ENCODE data around the gene TECPR2. TPM values are rescaled to one million over a fixed set of nuclear protein-coding genes. Genes with fewer than 3 reads are reported as not detected.

The TECPR2 gene
- total RNA-seq, 1 experiment from 2014 or later: 29.7 TPM

DNA sequence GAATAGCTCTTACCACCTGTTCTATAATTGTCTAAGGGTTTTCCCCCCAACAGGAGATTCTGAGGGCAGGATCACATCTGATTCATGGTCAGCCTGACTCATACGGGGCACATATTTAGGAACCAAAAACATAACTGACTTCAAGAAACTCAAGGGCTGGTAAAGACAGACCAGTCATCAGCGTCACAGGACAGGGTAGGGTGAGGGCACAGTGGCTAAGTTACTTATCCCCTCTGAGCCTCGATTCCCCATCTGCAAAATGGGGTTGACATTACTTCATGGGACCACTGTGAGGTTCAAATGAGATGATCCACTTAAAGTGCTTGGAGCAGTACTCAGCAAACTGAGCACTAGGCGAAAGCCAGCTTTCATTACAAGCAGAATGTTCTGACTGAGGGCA, 657 bp upstream of the TECPR2 start:
- intact Hi-C loops (cut with micrococcal nuclease; ENCODE audit: unreplicated experiment): loop anchor here (2.0 to 10.0 kb wide), 5 partner anchors 155 to 1025 kb away; no protein-coding TSS in a partner anchor
- Histone ChIP-seq H3K27me3 (ENCODE audit: insufficient read depth, low read depth) (no peaks in the 10 kb centered on the region), H2AFZ (peak overlapping the region; percentile 99), H3K4me3 (peak overlapping the region; percentile 89), H4K20me1 (ENCODE audit: insufficient read depth) (no peaks in the 10 kb centered on the region), H3K79me2 (ENCODE audit: low read depth) (peaks cover 58% of the 10 kb centered on the region), H3K4me2 (peak overlapping the region; percentile 82), H3K27ac (peak overlapping the region; percentile 37), H3K9me3 (ENCODE audit: insufficient read depth, low read depth) (no peaks in the 10 kb centered on the region), H3K4me1 (replicated peaks; ENCODE audit: insufficient read depth) (peaks cover 17% of the 10 kb centered on the region), H3F3A (ENCODE audit: insufficient read depth, low read depth) (peaks cover 18% of the 10 kb centered on the region; the same call in 1 of the 2 replicates), H3K9me2 (ENCODE audit: insufficient read depth) (no peaks in the 10 kb centered on the region), H3K36me3 (ENCODE audit: low read depth) (peaks cover 23% of the 10 kb centered on the region; the same call in 1 of the 2 replicates)
- TF ChIP-seq, protein P1, sequence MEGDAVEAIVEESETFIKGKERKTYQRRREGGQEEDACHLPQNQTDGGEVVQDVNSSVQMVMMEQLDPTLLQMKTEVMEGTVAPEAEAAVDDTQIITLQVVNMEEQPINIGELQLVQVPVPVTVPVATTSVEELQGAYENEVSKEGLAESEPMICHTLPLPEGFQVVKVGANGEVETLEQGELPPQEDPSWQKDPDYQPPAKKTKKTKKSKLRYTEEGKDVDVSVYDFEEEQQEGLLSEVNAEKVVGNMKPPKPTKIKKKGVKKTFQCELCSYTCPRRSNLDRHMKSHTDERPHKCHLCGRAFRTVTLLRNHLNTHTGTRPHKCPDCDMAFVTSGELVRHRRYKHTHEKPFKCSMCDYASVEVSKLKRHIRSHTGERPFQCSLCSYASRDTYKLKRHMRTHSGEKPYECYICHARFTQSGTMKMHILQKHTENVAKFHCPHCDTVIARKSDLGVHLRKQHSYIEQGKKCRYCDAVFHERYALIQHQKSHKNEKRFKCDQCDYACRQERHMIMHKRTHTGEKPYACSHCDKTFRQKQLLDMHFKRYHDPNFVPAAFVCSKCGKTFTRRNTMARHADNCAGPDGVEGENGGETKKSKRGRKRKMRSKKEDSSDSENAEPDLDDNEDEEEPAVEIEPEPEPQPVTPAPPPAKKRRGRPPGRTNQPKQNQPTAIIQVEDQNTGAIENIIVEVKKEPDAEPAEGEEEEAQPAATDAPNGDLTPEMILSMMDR (conservative IDR thresholded peaks at IDR 0.05): no peak
- no peak for TF ChIP-seq EZH2 (IDR thresholded peaks at IDR 0.05; ENCODE audit: low read depth)
- peak in 1 of 2 experiments; percentile 43 for DNase-seq
- TSS peak; percentile 75 for BruUV-seq (replicated peaks)
- ChIA-PET CTCF (interaction anchor here (0.7 kb wide), 1 partner anchor 81 kb away, joined by 3 read pairs; no protein-coding TSS in a partner anchor), POLR2A (ENCODE audit: unreplicated experiment) (interaction anchor here (0.6 kb wide), 2 partner anchors 886 to 1040 kb away, joined by 3 to 4 read pairs; no protein-coding TSS in a partner anchor)

DNA sequence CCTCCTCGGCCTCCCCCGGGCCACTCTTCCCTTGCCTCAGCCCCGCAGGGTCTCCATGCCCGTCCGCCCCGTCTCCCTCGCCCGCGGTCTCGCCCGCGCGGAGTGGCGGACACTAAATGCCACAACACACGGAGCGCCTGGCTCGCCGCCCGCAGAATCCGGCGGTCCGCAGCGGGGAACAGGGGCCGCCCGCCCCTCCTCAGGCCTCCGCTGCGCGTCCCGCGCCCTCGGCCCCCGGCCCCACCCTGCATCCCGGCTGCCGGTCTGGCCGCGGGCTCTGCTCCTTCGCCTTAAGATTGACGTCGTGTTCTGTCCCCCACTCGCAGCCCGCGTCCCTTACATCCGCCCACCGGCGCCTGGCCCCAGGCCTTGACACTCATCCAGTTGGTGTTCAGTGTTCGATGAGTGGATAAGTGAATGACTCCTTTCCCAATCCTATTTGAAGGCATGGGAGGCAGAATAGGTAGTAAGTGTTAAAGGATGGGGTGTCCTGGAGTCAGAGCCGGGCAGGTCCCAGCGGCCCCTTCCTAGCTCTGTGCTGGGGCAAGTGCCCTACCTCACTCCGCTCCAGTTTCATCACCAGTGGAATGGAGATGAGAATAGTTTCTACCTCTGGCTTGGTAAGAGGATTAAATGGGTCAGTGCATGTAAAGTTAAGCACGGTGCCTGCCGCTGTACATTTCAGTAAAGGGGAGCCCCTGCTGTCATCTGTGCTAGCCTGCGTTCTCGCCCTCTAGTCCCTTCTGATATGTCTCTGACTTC, 622 bp downstream of the TECPR2 start:
- Histone ChIP-seq H3K36me3 (ENCODE audit: low read depth) (peaks cover 11% of the 10 kb centered on the region; the same call in 1 of the 2 replicates), H3K79me2 (ENCODE audit: low read depth) (peaks cover 69% of the 10 kb centered on the region), H2AFZ (peak overlapping the region; percentile 99), H3K9me3 (ENCODE audit: insufficient read depth, low read depth) (no peaks in the 10 kb centered on the region), H3K27ac (no peak overlapping the region), H3F3A (ENCODE audit: insufficient read depth, low read depth) (peaks cover 18% of the 10 kb centered on the region; the same call in 1 of the 2 replicates), H3K4me3 (peak overlapping the region; percentile 89), H3K4me2 (peak overlapping the region; percentile 82), H4K20me1 (ENCODE audit: insufficient read depth) (no peaks in the 10 kb centered on the region), H3K9me2 (ENCODE audit: insufficient read depth) (no peaks in the 10 kb centered on the region), H3K27me3 (ENCODE audit: insufficient read depth, low read depth) (no peaks in the 10 kb centered on the region), H3K4me1 (replicated peaks; ENCODE audit: insufficient read depth) (peaks cover 17% of the 10 kb centered on the region)
- intact Hi-C loops (cut with micrococcal nuclease; ENCODE audit: unreplicated experiment): loop anchor here (2.0 to 10.0 kb wide), 5 partner anchors 154 to 1026 kb away; no protein-coding TSS in a partner anchor
- BruUV-seq (replicated peaks): no TSS peak
- ChIA-PET POLR2A (ENCODE audit: unreplicated experiment) (interaction anchor here (0.6 to 0.7 kb wide), 2 partner anchors 565 to 878 kb away, joined by 4 to 6 read pairs; no protein-coding TSS in a partner anchor), CTCF (interaction anchor here (0.6 kb wide), 2 partner anchors 20 to 404 kb away, joined by 3 to 4 read pairs; no protein-coding TSS in a partner anchor)
- no peak for TF ChIP-seq EZH2 (IDR thresholded peaks at IDR 0.05; ENCODE audit: low read depth)
- TF ChIP-seq, protein P1 (conservative IDR thresholded peaks at IDR 0.05): no peak
- peak in 1 of 2 experiments; percentile 72 for DNase-seq

DNA sequence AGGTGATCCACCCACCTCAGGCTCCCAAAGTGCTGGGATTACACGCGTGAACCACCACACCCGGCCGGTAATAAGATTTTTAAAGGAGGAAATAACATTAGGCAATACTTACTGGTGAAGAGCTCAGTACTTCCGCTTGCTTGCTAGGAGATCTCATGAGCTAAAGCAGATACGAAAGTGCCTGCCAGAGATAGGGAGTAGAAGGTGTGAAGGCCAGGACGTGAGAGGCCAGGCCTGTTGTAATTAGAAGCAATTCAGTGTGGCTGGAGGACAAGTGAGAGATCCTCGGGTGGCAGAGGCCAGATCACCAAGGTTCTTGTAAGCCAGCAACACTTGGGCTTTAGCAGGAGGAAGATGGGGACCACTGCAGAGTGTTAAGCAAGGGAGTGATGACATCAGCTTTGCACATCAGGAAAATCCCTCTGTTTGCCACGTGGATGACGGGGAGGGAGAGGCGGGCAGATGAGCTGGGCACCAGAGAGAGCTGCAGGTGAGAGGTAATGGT, 7.6 kb downstream of the TECPR2 start:
- Histone ChIP-seq H3K9me3 (ENCODE audit: insufficient read depth, low read depth) (no peaks in the 10 kb centered on the region), H3K9me2 (ENCODE audit: insufficient read depth) (no peaks in the 10 kb centered on the region), H2AFZ (no peak overlapping the region), H3K4me3 (no peak overlapping the region), H3K4me1 (replicated peaks; ENCODE audit: insufficient read depth) (no peaks in the 10 kb centered on the region), H3K79me2 (ENCODE audit: low read depth) (peaks cover 34% of the 10 kb centered on the region), H3K27me3 (ENCODE audit: insufficient read depth, low read depth) (no peaks in the 10 kb centered on the region), H3K4me2 (no peak overlapping the region), H4K20me1 (ENCODE audit: insufficient read depth) (no peaks in the 10 kb centered on the region; the same call in none of the 2 replicates), H3K27ac (no peak overlapping the region), H3F3A (ENCODE audit: insufficient read depth, low read depth) (no peaks in the 10 kb centered on the region; the same call in 1 of the 2 replicates), H3K36me3 (ENCODE audit: low read depth) (no peaks in the 10 kb centered on the region)
- no TSS peak for BruUV-seq (replicated peaks)
- DNase-seq: peak in 1 of 2 experiments; percentile 31
- ChIA-PET POLR2A (ENCODE audit: unreplicated experiment) (no interaction called here), CTCF (no interaction called here)
- TF ChIP-seq, protein P1 (conservative IDR thresholded peaks at IDR 0.05): no peak
- no peak for TF ChIP-seq EZH2 (IDR thresholded peaks at IDR 0.05; ENCODE audit: low read depth)
- intact Hi-C loops (cut with micrococcal nuclease; ENCODE audit: unreplicated experiment): no loop called here

All from PC-9 (cell line).